Esophagus muscularis mucosa (tissue), 4 donors: ENCODE results near the gene RDH14. TPM values are rescaled to one million over a fixed set of nuclear protein-coding genes. Genes with fewer than 3 reads are reported as not detected.

Source experiments
- DNase-seq: peaks from one replicate; pipeline ENCODE4 v3.0.0-alpha.2; 2017; ENCODE audit errors: extremely low spot score
- H3K27ac ChIP-seq, 4 donors: fragments of 200-600 bp; sonication (generic); replicated peaks in 1 of 4; 1 replicate in 3 of 4; 2 replicates in 1 of 4; pipeline ENCODE4 v1.5.1; 2016 to 2019; ENCODE audit warnings: mild to moderate bottlenecking in 1 of 4
- H3K27me3 ChIP-seq, 4 donors: fragments of 200-600 bp; sonication (generic); one replicate each; pipeline versions ENCODE4 v1.5.1 to v1.6.0; 2016 to 2019
- H3K36me3 ChIP-seq, 4 donors: fragments of 200-600 bp; sonication (generic); one replicate each; pipeline ENCODE4 v1.5.1; 2016 to 2019
- H3K4me1 ChIP-seq, 4 donors: fragments of 200-600 bp; sonication (generic); one replicate each; pipeline ENCODE4 v1.5.1; 2016 to 2019
- H3K4me3 ChIP-seq, 4 donors: fragments of 200-600 bp; sonication (generic); 1 replicate in 2 of 4; 2 replicates in 2 of 4; pipeline ENCODE4 v1.5.1; 2016 to 2019; ENCODE audit warnings: mild to moderate bottlenecking in 4 of 4, moderate library complexity in 1 of 4
- H3K9me3 ChIP-seq, 4 donors: fragments of 200-600 bp; sonication (generic); 1 replicate in 3 of 4; 2 replicates in 1 of 4; pipeline ENCODE4 v1.5.1; 2016 to 2019
- CTCF ChIP-seq, 3 experiments: fragments of 200-600 bp in 2 of 3; fragments of 450-650 bp in 1 of 3; sonication (generic) in 2 of 3; IDR thresholded peaks; one replicate each; pipeline ENCODE4 v1.5.1; 2017 to 2019; ENCODE audit warnings: antibody characterized with exemption in 3 of 3, mild to moderate bottlenecking in 2 of 3, moderate library complexity in 1 of 3
- EP300 ChIP-seq: sonication (generic); formaldehyde crosslinking; IDR thresholded peaks from one replicate; pipeline ENCODE4 v1.6.1; 2017; ENCODE audit warnings: antibody characterized with exemption
- POLR2A ChIP-seq: fragments of 450-650 bp; IDR thresholded peaks from one replicate; pipeline ENCODE4 v1.6.1; 2017; ENCODE audit warnings: antibody characterized with exemption, moderate library complexity, mild to moderate bottlenecking, low read depth
- POLR2AphosphoS5 ChIP-seq, 2 donors: sonication (generic); formaldehyde crosslinking; IDR thresholded peaks; one replicate each; pipeline ENCODE4 v1.6.1; 2017; ENCODE audit warnings: antibody characterized with exemption in 2 of 2
- WGBS: methylation state at CpG from one replicate; pipeline ENCODE4 v1.1.5; 2018; 5-methylcytosine and 5-hydroxymethylcytosine counted together
- intact Hi-C: fragments of 100-400 bp; cut with DNase I; formaldehyde crosslinking; loops from one replicate; pipeline ENCODE4 v1.15.1; 2023
- total RNA-seq, 4 donors: library from RNA; depleted of rRNA; stranded (reverse); fragments of >200 nt; gene quantifications; one replicate each; pipeline versions ENCODE4 v1.1.0 to v1.2.1, GENCODE V29; 2016

Gene RDH14
- total RNA-seq, 4 donors from 2014 or later, result 56.9 to 72.2 (median 65.1) TPM

- 54% methylated on average over 6 of the region's 6 CpGs for WGBS
- Histone ChIP-seq H3K27ac (peak overlapping the region; percentile 11 to 53 (median 20)), H3K4me3 (no peak overlapping the region), H3K9me3 (no peaks in the 10 kb centered on the region), H3K4me1 (peaks cover 6 to 30% (median 17%) of the 10 kb centered on the region in 4 donors), H3K27me3 (no peaks in the 10 kb centered on the region), H3K36me3 (no peaks in the 10 kb centered on the region)
- TF ChIP-seq POLR2AphosphoS5 (IDR thresholded peaks at IDR 0.05) (no peak), EP300 (no peak), POLR2A (no peak), CTCF (IDR thresholded peaks at IDR 0.05) (no peak)
- intact Hi-C loops, result no loop called here
- no peak for DNase-seq
Measured at GRCh38 chr2:18598848-18599484, 38.5 kb upstream of the RDH14 start.

DNA sequence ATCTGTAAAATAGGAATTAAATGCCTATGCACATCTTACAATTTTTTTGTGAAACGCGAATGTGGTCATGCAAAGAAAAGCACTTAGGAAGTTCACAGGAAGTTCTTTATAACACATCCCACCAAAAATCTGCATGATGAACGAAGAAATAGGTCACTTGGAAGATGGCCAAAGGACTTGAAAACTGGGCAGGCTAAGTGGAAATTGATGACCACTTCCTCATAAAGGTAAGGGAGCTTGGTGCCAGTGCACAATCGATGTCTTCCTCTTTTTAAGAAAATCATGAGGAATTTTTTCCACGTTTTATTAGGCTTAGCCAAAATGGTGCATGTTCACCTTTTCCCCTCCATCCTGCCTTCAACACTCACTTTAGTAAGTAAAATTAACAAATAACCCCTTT is 37.2 kb upstream of the RDH14 start:
- 64% methylated on average over 5 of the region's 5 CpGs for WGBS
- no peaks in the 10 kb centered on the region for H3K9me3 ChIP-seq
- peaks cover 6 to 27% (median 17%) of the 10 kb centered on the region in 4 donors for H3K4me1 ChIP-seq
- no peaks in the 10 kb centered on the region for H3K27me3 ChIP-seq
- TF ChIP-seq EP300, result no peak
- TF ChIP-seq POLR2AphosphoS5 (IDR thresholded peaks at IDR 0.05), result no peak
- TF ChIP-seq POLR2A, result no peak
- TF ChIP-seq CTCF (IDR thresholded peaks at IDR 0.05), result no peak
- no peak for DNase-seq
- no peak overlapping the region for H3K4me3 ChIP-seq
- intact Hi-C loops, result no loop called here
- no peak overlapping the region for H3K27ac ChIP-seq
- H3K36me3 ChIP-seq, result no peaks in the 10 kb centered on the region

DNA sequence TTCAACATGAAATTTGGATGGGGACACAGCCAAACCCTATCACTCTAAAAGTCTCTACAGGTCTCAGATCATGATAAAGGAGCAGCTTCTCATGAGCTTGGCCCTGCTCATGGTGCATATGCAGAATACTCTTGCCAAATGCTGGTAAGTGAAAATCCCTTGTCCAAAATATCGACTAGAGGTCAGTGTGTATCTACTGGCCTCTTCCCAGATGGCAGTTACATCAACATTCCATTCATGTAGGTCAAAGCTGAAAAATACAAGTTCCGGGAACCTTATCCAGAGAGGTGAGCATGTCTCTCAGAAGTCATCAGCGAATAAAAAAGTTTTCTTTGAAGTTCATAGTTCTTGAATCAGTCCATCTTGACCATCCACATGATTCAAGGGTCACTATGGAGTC is 36.5 kb upstream of the RDH14 start:
- intact Hi-C loops, result no loop called here
- no peak overlapping the region for H3K27ac ChIP-seq

GRCh38 chr2:18593496-18593895 is 33.0 kb upstream of the RDH14 start:
- H3K27me3 ChIP-seq, result no peaks in the 10 kb centered on the region
- no peak for TF ChIP-seq EP300
- no peak for TF ChIP-seq POLR2A
- TF ChIP-seq CTCF (IDR thresholded peaks at IDR 0.05), result no peak
- no peak for TF ChIP-seq POLR2AphosphoS5 (IDR thresholded peaks at IDR 0.05)
- H3K36me3 ChIP-seq, result no peaks in the 10 kb centered on the region
- 96% methylated on average over 1 of the region's 1 CpG for whole genome bisulfite sequencing
- peaks cover 1 to 7% (median 4%) of the 10 kb centered on the region in 4 donors for H3K4me1 ChIP-seq
- intact Hi-C loops, result no loop called here
- no peaks in the 10 kb centered on the region for H3K9me3 ChIP-seq
- no peak overlapping the region for H3K27ac ChIP-seq
- H3K4me3 ChIP-seq, result no peak overlapping the region
- no peak for DNase-seq

More for the DNA sequence above, 36.5 kb upstream of the RDH14 start:
- DNase-seq, result no peak
- H3K9me3 ChIP-seq, result no peaks in the 10 kb centered on the region
- H3K4me3 ChIP-seq, result no peak overlapping the region
- H3K4me1 ChIP-seq, result peaks cover 6 to 27% (median 17%) of the 10 kb centered on the region in 4 donors
- WGBS, result 76% methylated on average over 3 of the region's 3 CpGs
- no peaks in the 10 kb centered on the region for H3K27me3 ChIP-seq
- no peaks in the 10 kb centered on the region for H3K36me3 ChIP-seq
- no peak for TF ChIP-seq EP300
- TF ChIP-seq CTCF (IDR thresholded peaks at IDR 0.05), result no peak
- no peak for TF ChIP-seq POLR2AphosphoS5 (IDR thresholded peaks at IDR 0.05)
- no peak for TF ChIP-seq POLR2A

- 80% methylated on average over 2 of the region's 2 CpGs for WGBS
- Histone ChIP-seq H3K36me3 (no peaks in the 10 kb centered on the region), H3K4me1 (peaks cover 0 to 6% (median 0%) of the 10 kb centered on the region in 4 donors), H3K27ac (no peak overlapping the region), H3K27me3 (no peaks in the 10 kb centered on the region), H3K4me3 (no peak overlapping the region), H3K9me3 (no peaks in the 10 kb centered on the region)
- DNase-seq, result no peak
- intact Hi-C loops, result no loop called here
- TF ChIP-seq EP300, result no peak
- no peak for TF ChIP-seq POLR2A
- no peak for TF ChIP-seq POLR2AphosphoS5 (IDR thresholded peaks at IDR 0.05)
- no peak for TF ChIP-seq CTCF (IDR thresholded peaks at IDR 0.05)
Measured at GRCh38 chr2:18592372-18592771, 31.9 kb upstream of the RDH14 start.
